Measurements from ENCODE around the gene LRPAP1.

The LRPAP1 gene

GRCh38 chr4:3500634-3501101 is 31.6 kb downstream of the LRPAP1 start:
- DNase-seq (ENCODE audit: low spot score), result no peak

- DNase-seq (ENCODE audit: low spot score), result no peak
Measured at GRCh38 chr4:3500111-3500510, 32.1 kb downstream of the LRPAP1 start.

GRCh38 chr4:3499710-3500109 is 32.5 kb downstream of the LRPAP1 start:
- no peak for DNase-seq (ENCODE audit: low spot score)

GRCh38 chr4:3498901-3499510 is 33.2 kb downstream of the LRPAP1 start:
- no peak for DNase-seq (ENCODE audit: low spot score)

- DNase-seq (ENCODE audit: low spot score), result no peak
Measured at GRCh38 chr4:3498407-3498806, 33.8 kb downstream of the LRPAP1 start.

- DNase-seq (ENCODE audit: low spot score), result no peak
Measured at GRCh38 chr4:3497523-3498389, 34.5 kb downstream of the LRPAP1 start.

- no peak for DNase-seq (ENCODE audit: low spot score)
Measured at GRCh38 chr4:3497095-3497494, 35.1 kb downstream of the LRPAP1 start.

GRCh38 chr4:3496021-3496420 is 36.2 kb downstream of the LRPAP1 start:
- DNase-seq (ENCODE audit: low spot score), result no peak

GRCh38 chr4:3495204-3495975 is 36.8 kb downstream of the LRPAP1 start:
- no peak for DNase-seq (ENCODE audit: low spot score)

- no peak for DNase-seq (ENCODE audit: low spot score)
Measured at GRCh38 chr4:3494462-3494871, 37.8 kb downstream of the LRPAP1 start.

- DNase-seq (ENCODE audit: low spot score), result no peak
Measured at GRCh38 chr4:3493720-3494461, 38.3 kb downstream of the LRPAP1 start.

GRCh38 chr4:3492741-3493719 is 39.2 kb downstream of the LRPAP1 start:
- DNase-seq (ENCODE audit: low spot score), result peak; percentile 14

- peak; percentile 14 for DNase-seq (ENCODE audit: low spot score)
Measured at GRCh38 chr4:3491681-3492405, 40.4 kb downstream of the LRPAP1 start.

GRCh38 chr4:3489451-3489962 is 42.7 kb downstream of the LRPAP1 start:
- peak; percentile 23 for DNase-seq (ENCODE audit: low spot score)

GRCh38 chr4:3488820-3489219 is 43.4 kb downstream of the LRPAP1 start:
- no peak for DNase-seq (ENCODE audit: low spot score)

GRCh38 chr4:3487861-3488260 is 44.4 kb downstream of the LRPAP1 start:
- no peak for DNase-seq (ENCODE audit: low spot score)

GRCh38 chr4:3486541-3487540 is 45.4 kb downstream of the LRPAP1 start:
- no peak for DNase-seq (ENCODE audit: low spot score)

- DNase-seq (ENCODE audit: low spot score), result no peak
Measured at GRCh38 chr4:3485886-3486540, 46.2 kb downstream of the LRPAP1 start.
